SH-SY5Y (cell line): Measurements from ENCODE around the gene TIMM17A.

Experiments used
- GATA2 ChIP-seq: IDR thresholded peaks from 2 replicates; pipeline ENCODE4 v1.6.1; 2011; ENCODE audit warnings: mild to moderate bottlenecking, low read depth, low read length
- GATA3 ChIP-seq: IDR thresholded peaks from 2 replicates; pipeline ENCODE4 v1.6.1; 2011; ENCODE audit warnings: low read depth, mild to moderate bottlenecking, low read length, moderate library complexity

GRCh38 chr1:202013603-202014002 lies 58.3 kb downstream of the TIMM17A start:
- TF ChIP-seq GATA2: no peak
- TF ChIP-seq GATA3: no peak
